PC-3 (cell line): ENCODE results near the gene NIPSNAP3A.

ENCODE experiments used
- CTCF ChIP-seq: fragments of 300-600 bp; sonication (generic); conservative IDR thresholded peaks from 2 replicates; pipeline ENCODE4 v1.5.1; 2017; ENCODE audit warnings: antibody characterized with exemption, low read depth, mild to moderate bottlenecking, low read length
- EZH2 ChIP-seq: fragments of 300-600 bp; sonication (generic); IDR thresholded peaks from one replicate; pipeline ENCODE4 v1.6.1; 2017; ENCODE audit warnings: antibody characterized with exemption, mild to moderate bottlenecking, low read length; ENCODE audit not compliant: unreplicated experiment
- EZH2phosphoT487 ChIP-seq: fragments of 300-600 bp; sonication (generic); IDR thresholded peaks from 2 replicates; pipeline ENCODE4 v1.6.1; 2018; ENCODE audit warnings: mild to moderate bottlenecking, antibody characterized with exemption, low read length, borderline replicate concordance

DNA sequence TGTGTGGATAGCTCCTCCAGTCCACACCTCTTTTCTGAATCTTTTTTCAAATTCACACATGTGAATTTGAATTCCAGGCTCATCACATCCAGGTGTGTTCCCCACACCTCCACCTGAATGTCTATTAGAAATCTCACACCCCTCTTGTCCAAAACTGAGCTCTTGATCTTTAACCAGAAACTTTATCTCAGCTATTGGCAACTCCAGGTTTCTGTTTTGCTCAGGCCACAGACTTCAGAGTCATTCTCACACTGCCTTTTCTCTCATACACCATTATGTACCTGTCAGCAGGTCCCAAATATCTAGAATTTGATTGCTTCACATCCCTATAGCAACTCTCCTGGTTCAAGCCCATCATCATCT is 28.1 kb downstream of the NIPSNAP3A start:
- TF ChIP-seq CTCF (no peak), EZH2phosphoT487 (no peak), EZH2 (no peak)
